SU-DHL-6 (cell line): ENCODE data around the gene NVL.

Experiments
- H2AFZ ChIP-seq: fragments of 200-600 bp; sonication (generic); 2 replicates; pipeline ENCODE4 v1.6.1; 2014; ENCODE audit warnings: low read depth, mild to moderate bottlenecking, moderate library complexity, mixed read lengths, antibody characterized with exemption, low read length; ENCODE audit not compliant: severe bottlenecking
- H3F3A ChIP-seq: fragments of 200-600 bp; shearing (Covaris generic); 2 replicates; pipeline ENCODE4 v1.6.0; 2016; ENCODE audit warnings: antibody characterized with exemption, mild to moderate bottlenecking; ENCODE audit not compliant: insufficient read depth
- H3K27ac ChIP-seq: fragments of 200-600 bp; sonication (generic); 2 replicates; pipeline ENCODE4 v1.5.1; 2016; ENCODE audit warnings: low read depth, mild to moderate bottlenecking, low read length, moderate library complexity, mixed read lengths
- H3K27me3 ChIP-seq: fragments of 200-600 bp; sonication (generic), shearing (Covaris generic); 2 replicates; pipeline ENCODE4 v1.6.0; 2014; ENCODE audit warnings: mild to moderate bottlenecking, low read length
- H3K36me3 ChIP-seq: fragments of 200-600 bp; sonication (generic); 2 replicates; pipeline ENCODE4 v1.6.1; 2014; ENCODE audit warnings: mild to moderate bottlenecking, low read length, mixed read lengths
- H3K4me2 ChIP-seq: fragments of 300-600, 200-600 bp; shearing (Covaris generic), sonication (generic); 2 replicates; pipeline ENCODE4 v1.6.0; 2014; ENCODE audit warnings: low read length, low read depth, mild to moderate bottlenecking; ENCODE audit not compliant: poor library complexity, severe bottlenecking
- H3K4me3 ChIP-seq: fragments of 200-600 bp; sonication (generic); 2 replicates; pipeline ENCODE4 v1.5.1; 2014; ENCODE audit warnings: antibody characterized with exemption, low read length, mild to moderate bottlenecking, mixed read lengths; ENCODE audit not compliant: insufficient read depth, poor library complexity, severe bottlenecking
- H3K79me2 ChIP-seq: fragments of 200-600 bp; sonication (generic); 2 replicates; pipeline ENCODE4 v1.6.1; 2014; ENCODE audit warnings: mild to moderate bottlenecking, low read length, moderate library complexity; ENCODE audit not compliant: insufficient read depth
- H3K9ac ChIP-seq: fragments of 200-600 bp; sonication (generic); 2 replicates; pipeline ENCODE4 v1.7.0; 2014; ENCODE audit warnings: mild to moderate bottlenecking, low read length
- H3K9me2 ChIP-seq: fragments of 200-600 bp; sonication (generic); replicated peaks from 2 replicates; pipeline ENCODE4 v1.6.1; 2014; ENCODE audit warnings: low read length; ENCODE audit not compliant: insufficient read depth
- H3K9me3 ChIP-seq: fragments of 200-600 bp; sonication (generic); 2 replicates; pipeline ENCODE4 v1.6.1; 2014; ENCODE audit warnings: low read length, mixed read lengths; ENCODE audit not compliant: insufficient read depth
- H4K20me1 ChIP-seq: fragments of 200-600 bp; sonication (generic); 2 replicates; pipeline ENCODE4 v1.6.1; 2014; ENCODE audit warnings: low read depth, mild to moderate bottlenecking, antibody characterized with exemption, low read length, moderate library complexity, mixed read lengths
- CTCF ChIP-seq: fragments of 200-600 bp; sonication (generic); IDR thresholded peaks from one replicate; pipeline ENCODE4 v1.5.1; 2017; ENCODE audit warnings: antibody characterized with exemption, mild to moderate bottlenecking, low read length, moderate library complexity; ENCODE audit not compliant: insufficient read depth, poor library complexity, severe bottlenecking
- EZH2phosphoT487 ChIP-seq: fragments of 200-600 bp; sonication (generic), shearing (Covaris generic); conservative IDR thresholded peaks from 2 replicates; pipeline ENCODE4 v1.6.1; 2018; ENCODE audit warnings: mild to moderate bottlenecking, antibody characterized with exemption, low read length, moderate library complexity, mixed read lengths

The NVL gene

GRCh38 chr1:224331824-224332223 lies 1.9 kb upstream of the NVL start:
- no peaks in the 10 kb centered on the region for H3K36me3 ChIP-seq
- H3K9me2 ChIP-seq = no peaks in the 10 kb centered on the region
- peaks cover 31% of the 10 kb centered on the region for H3K79me2 ChIP-seq
- H3K4me2 ChIP-seq = no peak overlapping the region
- H3F3A ChIP-seq = no peaks in the 10 kb centered on the region
- no peaks in the 10 kb centered on the region for H3K9me3 ChIP-seq
- no peaks in the 10 kb centered on the region for H3K27me3 ChIP-seq
- no peak overlapping the region for H2AFZ ChIP-seq
- no peak overlapping the region for H3K27ac ChIP-seq
- TF ChIP-seq EZH2phosphoT487 (no peak), CTCF (no peak)
- no peaks in the 10 kb centered on the region for H4K20me1 ChIP-seq
- no peak overlapping the region for H3K4me3 ChIP-seq
- H3K9ac ChIP-seq = no peak overlapping the region

GRCh38 chr1:224331326-224331725 lies 1.4 kb upstream of the NVL start:
- Histone ChIP-seq H3K4me3 (peak overlapping the region; percentile 85), H3K27ac (0 out of 2 replicates have a peak overlapping the region, but pooled peaks have one; percentile 82), H2AFZ (peak overlapping the region; percentile 72)

GRCh38 chr1:224329484-224329841 lies 509 bp downstream of the NVL start:
- H3K4me3 ChIP-seq = peak overlapping the region; percentile 85
- H2AFZ ChIP-seq = peak overlapping the region; percentile 72
- peak overlapping the region; percentile 79 for H3K9ac ChIP-seq
- no peaks in the 10 kb centered on the region for H3K27me3 ChIP-seq
- no peaks in the 10 kb centered on the region for H3K9me2 ChIP-seq
- H3K9me3 ChIP-seq = no peaks in the 10 kb centered on the region
- H3K36me3 ChIP-seq = no peaks in the 10 kb centered on the region; the same call in 1 of the 2 replicates
- peak overlapping the region; percentile 82 for H3K27ac ChIP-seq
- H3K4me2 ChIP-seq = peak overlapping the region; percentile 72
- TF ChIP-seq CTCF (no peak), EZH2phosphoT487 (no peak)
- no peaks in the 10 kb centered on the region for H3F3A ChIP-seq
- peaks cover 49% of the 10 kb centered on the region for H3K79me2 ChIP-seq
- no peaks in the 10 kb centered on the region for H4K20me1 ChIP-seq

More at GRCh38 chr1:224331326-224331725, 1.4 kb upstream of the NVL start:
- H3K36me3 ChIP-seq = no peaks in the 10 kb centered on the region; the same call in 1 of the 2 replicates
- no peaks in the 10 kb centered on the region for H3F3A ChIP-seq
- no peaks in the 10 kb centered on the region for H3K9me3 ChIP-seq
- H3K9ac ChIP-seq = peak overlapping the region; percentile 79; the same call in 1 of the 2 replicates
- H3K27me3 ChIP-seq = no peaks in the 10 kb centered on the region
- H3K4me2 ChIP-seq = peak overlapping the region; percentile 72
- H3K9me2 ChIP-seq = no peaks in the 10 kb centered on the region
- H4K20me1 ChIP-seq = no peaks in the 10 kb centered on the region
- H3K79me2 ChIP-seq = peaks cover 36% of the 10 kb centered on the region
- TF ChIP-seq EZH2phosphoT487 (no peak), CTCF (no peak)
